ENCODE data around the gene STK39. TPM values are rescaled to one million over a fixed set of nuclear protein-coding genes. Genes with fewer than 3 reads are reported as not detected.

The STK39 gene
- total RNA-seq, 1 donor from 2014 or later, result 26.9 TPM

GRCh38 chr2:168147830-168148794, 99.3 kb downstream of the STK39 start:
- H3K27me3 Mint-ChIP-seq (ENCODE audit: unreplicated experiment), result no peaks in the 10 kb centered on the region
- peaks cover 5% of the 10 kb centered on the region for H3K4me1 Mint-ChIP-seq (ENCODE audit: unreplicated experiment)
- DNase-seq (ENCODE audit: extremely low spot score, unreplicated experiment), result no peak
- no peak for TF ChIP-seq CTCF (IDR thresholded peaks at IDR 0.05)
- no peak overlapping the region for H3K4me3 Mint-ChIP-seq (ENCODE audit: unreplicated experiment)
- no peak overlapping the region for H3K27ac Mint-ChIP-seq (ENCODE audit: unreplicated experiment)
- H3K36me3 Mint-ChIP-seq (ENCODE audit: unreplicated experiment), result peaks cover 36% of the 10 kb centered on the region
- H3K9me3 Mint-ChIP-seq (ENCODE audit: unreplicated experiment), result no peaks in the 10 kb centered on the region

GRCh38 chr2:168146892-168147810, 100.2 kb downstream of the STK39 start:
- no peak for TF ChIP-seq CTCF (IDR thresholded peaks at IDR 0.05)
- H3K4me3 Mint-ChIP-seq (ENCODE audit: unreplicated experiment), result no peak overlapping the region
- no peaks in the 10 kb centered on the region for H3K27me3 Mint-ChIP-seq (ENCODE audit: unreplicated experiment)
- DNase-seq (ENCODE audit: extremely low spot score, unreplicated experiment), result no peak
- no peak overlapping the region for H3K27ac Mint-ChIP-seq (ENCODE audit: unreplicated experiment)
- H3K9me3 Mint-ChIP-seq (ENCODE audit: unreplicated experiment), result no peaks in the 10 kb centered on the region
- H3K4me1 Mint-ChIP-seq (ENCODE audit: unreplicated experiment), result no peaks in the 10 kb centered on the region
- peaks cover 30% of the 10 kb centered on the region for H3K36me3 Mint-ChIP-seq (ENCODE audit: unreplicated experiment)

GRCh38 chr2:168145426-168146310, 101.7 kb downstream of the STK39 start:
- no peaks in the 10 kb centered on the region for H3K4me1 Mint-ChIP-seq (ENCODE audit: unreplicated experiment)
- no peak overlapping the region for H3K27ac Mint-ChIP-seq (ENCODE audit: unreplicated experiment)
- no peak overlapping the region for H3K4me3 Mint-ChIP-seq (ENCODE audit: unreplicated experiment)
- H3K27me3 Mint-ChIP-seq (ENCODE audit: unreplicated experiment), result no peaks in the 10 kb centered on the region
- no peak for DNase-seq (ENCODE audit: extremely low spot score, unreplicated experiment)
- peaks cover 22% of the 10 kb centered on the region for H3K36me3 Mint-ChIP-seq (ENCODE audit: unreplicated experiment)
- TF ChIP-seq CTCF (IDR thresholded peaks at IDR 0.05), result no peak
- H3K9me3 Mint-ChIP-seq (ENCODE audit: unreplicated experiment), result no peaks in the 10 kb centered on the region

GRCh38 chr2:168145011-168145410, 102.4 kb downstream of the STK39 start:
- no peaks in the 10 kb centered on the region for H3K27me3 Mint-ChIP-seq (ENCODE audit: unreplicated experiment)
- H3K4me1 Mint-ChIP-seq (ENCODE audit: unreplicated experiment), result no peaks in the 10 kb centered on the region
- H3K9me3 Mint-ChIP-seq (ENCODE audit: unreplicated experiment), result no peaks in the 10 kb centered on the region
- H3K4me3 Mint-ChIP-seq (ENCODE audit: unreplicated experiment), result no peak overlapping the region
- peaks cover 23% of the 10 kb centered on the region for H3K36me3 Mint-ChIP-seq (ENCODE audit: unreplicated experiment)
- DNase-seq (ENCODE audit: extremely low spot score, unreplicated experiment), result no peak
- H3K27ac Mint-ChIP-seq (ENCODE audit: unreplicated experiment), result no peak overlapping the region
- TF ChIP-seq CTCF (IDR thresholded peaks at IDR 0.05), result no peak
